GM12878 (cell line): ENCODE data around the gene AXDND1. TPM values are rescaled to one million over a fixed set of nuclear protein-coding genes. Genes with fewer than 3 reads are reported as not detected.

Experiments used
- ATAC-seq: fragments of 200-7000 bp; cut with Tn5 transposase; 3 replicates; pipeline ENCODE4 v1.9.1; 2020; ENCODE audit warnings: mild to moderate bottlenecking, moderate library complexity
- BruUV-seq: library from RNA; stranded (reverse); fragments of 400-500 nt; replicated peaks from 2 replicates; lab custom pipeline; 2021; lab: Mats Ljungman, UMichigan
- CTCF ChIA-PET: fragments of 300-600 bp; sonication (Branson Sonifier 250); formaldehyde crosslinking; extraction: SDS; loops from one replicate; lab custom pipeline; 2021; ENCODE audit warnings: inconsistent platforms; lab: Yijun Ruan, JAX
- POLR2A ChIA-PET: fragments of 350-600 bp; formaldehyde crosslinking; extraction: SDS; loops from one replicate; lab custom pipeline; 2021; ENCODE audit warnings: inconsistent platforms; lab: Charles Lee
- RAD21 ChIA-PET: fragments of 300-600 bp; sonication (Branson Sonifier 250); formaldehyde crosslinking; loops from one replicate; lab custom pipeline; 2023; ENCODE audit warnings: antibody characterized with exemption; ENCODE audit not compliant: unreplicated experiment; lab: Charles Lee
- SMC1A ChIA-PET: fragments of 300-600 bp; sonication (Branson Sonifier 250); formaldehyde crosslinking; loops from one replicate; lab custom pipeline; 2023; ENCODE audit not compliant: unreplicated experiment, uncharacterized antibody; lab: Charles Lee
- DNase-seq: peaks from one replicate; pipeline ENCODE4 v3.0.0-alpha.2; 2011; ENCODE audit warnings: low read depth, low spot score
- FAIRE-seq: peaks from 3 replicates; lab custom pipeline; 2011; peaks lifted over from hg19 to GRCh38; lab: Jason Lieb, UNC
- H2AFZ ChIP-seq: 2 replicates; pipeline ENCODE4 v1.6.0; 2011; ENCODE audit warnings: low read depth, low read length, control low read depth; ENCODE audit not compliant: control insufficient read depth
- H3K27ac ChIP-seq: 2 replicates; pipeline ENCODE4 v1.5.1; 2011; ENCODE audit warnings: control low read depth; ENCODE audit not compliant: control insufficient read depth, insufficient read depth
- H3K27me3 ChIP-seq, 2 experiments: replicated peaks in 1 of 2; 2 replicates each; pipeline versions ENCODE4 v1.6.0 to v1.6.1; 2011; ENCODE audit warnings: low read length in 1 of 2; ENCODE audit not compliant: control insufficient read depth in 2 of 2, insufficient read depth in 2 of 2
- H3K36me3 ChIP-seq, 2 experiments: 2 replicates each; pipeline ENCODE4 v1.5.1; 2011; ENCODE audit warnings: low read length in 1 of 2; ENCODE audit not compliant: control insufficient read depth in 2 of 2, insufficient read depth in 2 of 2
- H3K4me1 ChIP-seq: 2 replicates; pipeline ENCODE4 v1.6.1; 2011; ENCODE audit warnings: mild to moderate bottlenecking, low read length, moderate library complexity, mixed read lengths; ENCODE audit not compliant: control insufficient read depth, insufficient read depth
- H3K4me2 ChIP-seq: 2 replicates; pipeline ENCODE4 v1.6.0; 2011; ENCODE audit warnings: control low read depth; ENCODE audit not compliant: control insufficient read depth, insufficient read depth
- H3K4me3 ChIP-seq: fragments of 200-600 bp; sonication (generic); 2 replicates; pipeline ENCODE4 v1.5.1; 2016
- H3K79me2 ChIP-seq: 2 replicates; pipeline ENCODE4 v1.6.0; 2011; ENCODE audit warnings: low read length; ENCODE audit not compliant: control insufficient read depth, insufficient read depth
- H3K9ac ChIP-seq: 2 replicates; pipeline ENCODE4 v1.8.0; 2011; ENCODE audit warnings: low read length, control low read depth, mixed read lengths; ENCODE audit not compliant: control insufficient read depth, insufficient read depth
- H3K9me3 ChIP-seq: replicated peaks from 3 replicates; pipeline ENCODE4 v1.5.1; 2011; ENCODE audit warnings: mild to moderate bottlenecking, low read length; ENCODE audit not compliant: control insufficient read depth, insufficient read depth
- H4K20me1 ChIP-seq: 2 replicates; pipeline ENCODE4 v1.6.0; 2011; ENCODE audit not compliant: control insufficient read depth, insufficient read depth
- BRCA1 ChIP-seq: IDR thresholded peaks from 2 replicates; pipeline ENCODE4 v1.6.1; 2011; ENCODE audit warnings: low read depth, low read length, improper control_type of control experiment
- CBX3 ChIP-seq: fragments of 200-600 bp; sonication (generic); IDR thresholded peaks from 2 replicates; pipeline ENCODE4 v1.6.1; 2016; ENCODE audit warnings: low read depth, borderline replicate concordance
- CHD2 ChIP-seq: IDR thresholded peaks from 2 replicates; pipeline ENCODE4 v1.6.1; 2011; ENCODE audit warnings: low read depth, low read length, improper control_type of control experiment, borderline replicate concordance
- E2F8 ChIP-seq: fragments of 450-650 bp; IDR thresholded peaks from 2 replicates; pipeline ENCODE4 v1.6.1; 2018; ENCODE audit warnings: mild to moderate bottlenecking, low read depth, moderate library complexity; ENCODE audit not compliant: partially characterized antibody
- EGR1 ChIP-seq, 2 experiments: IDR thresholded peaks; 1 replicate in 1 of 2; 2 replicates in 1 of 2; pipeline ENCODE4 v1.6.1; 2011 to 2012; ENCODE audit warnings: low read depth in 2 of 2, low read length in 2 of 2, borderline replicate concordance in 1 of 2, mild to moderate bottlenecking in 1 of 2, moderate library complexity in 1 of 2
- EP300 ChIP-seq, 2 experiments: fragments of 150-350 bp in 1 of 2; IDR thresholded peaks; 2 replicates each; pipeline ENCODE4 v1.6.1; 2011 to 2012; ENCODE audit warnings: low read depth in 2 of 2, low read length in 2 of 2, borderline replicate concordance in 1 of 2, improper control_type of control experiment in 1 of 2, inconsistent platforms in 1 of 2; ENCODE audit not compliant: control insufficient read depth in 1 of 2
- HCFC1 ChIP-seq: fragments of 150-350 bp; IDR thresholded peaks from 2 replicates; pipeline ENCODE4 v1.6.1; 2014; ENCODE audit warnings: low read length
- HDGF ChIP-seq: fragments of 450-650 bp; IDR thresholded peaks from 2 replicates; pipeline ENCODE4 v1.6.1; 2016; ENCODE audit warnings: antibody characterized with exemption
- IRF5 ChIP-seq: fragments of 450-650 bp; IDR thresholded peaks from 2 replicates; pipeline ENCODE4 v1.6.1; 2017; ENCODE audit warnings: borderline replicate concordance
- NFYA ChIP-seq: IDR thresholded peaks from 2 replicates; pipeline ENCODE4 v1.6.1; 2011; ENCODE audit warnings: low read depth, mild to moderate bottlenecking, low read length, improper control_type of control experiment, borderline replicate concordance
- NFYB ChIP-seq: IDR thresholded peaks from 2 replicates; pipeline ENCODE4 v1.6.1; 2011; ENCODE audit warnings: low read depth, mild to moderate bottlenecking, low read length, improper control_type of control experiment, moderate library complexity; ENCODE audit not compliant: insufficient read depth
- NR2C1 ChIP-seq: fragments of 450-650 bp; IDR thresholded peaks from 2 replicates; pipeline ENCODE4 v1.6.1; 2017; ENCODE audit warnings: antibody characterized with exemption, mild to moderate bottlenecking, moderate library complexity
- PAX8 ChIP-seq: fragments of 450-650 bp; IDR thresholded peaks from 2 replicates; pipeline ENCODE4 v1.6.1; 2017; ENCODE audit warnings: mild to moderate bottlenecking, moderate library complexity
- PML ChIP-seq: IDR thresholded peaks from 2 replicates; pipeline ENCODE4 v1.6.1; 2012; ENCODE audit warnings: low read length, inconsistent platforms
- RBBP5 ChIP-seq: fragments of 200-600 bp; sonication (generic); conservative IDR thresholded peaks from 2 replicates; pipeline ENCODE4 v1.6.1; 2016
- RFX5 ChIP-seq: IDR thresholded peaks from 2 replicates; pipeline ENCODE4 v1.6.1; 2011; ENCODE audit warnings: low read depth, low read length, improper control_type of control experiment
- RUNX3 ChIP-seq: IDR thresholded peaks from 2 replicates; pipeline ENCODE4 v1.6.1; 2012; ENCODE audit warnings: low read length, inconsistent platforms
- SIX5 ChIP-seq: IDR thresholded peaks from 2 replicates; pipeline ENCODE4 v1.6.1; 2011; ENCODE audit warnings: mild to moderate bottlenecking, low read depth, low read length, moderate library complexity; ENCODE audit not compliant: severe bottlenecking
- STAT3 ChIP-seq: IDR thresholded peaks from 2 replicates; pipeline ENCODE4 v1.6.1; 2011; ENCODE audit warnings: low read depth, low read length, improper control_type of control experiment
- WGBS: methylation state at CpG from one replicate; pipeline ENCODE4 v1.1.6; 2016; ENCODE audit warnings: low lambda C conversion rate; ENCODE audit not compliant: insufficient replicate concordance, insufficient coverage; ENCODE audit errors: missing lambda C conversion rate; 5-methylcytosine and 5-hydroxymethylcytosine counted together
- in situ Hi-C: fragments of 300-500 bp; cut with MboI; formaldehyde crosslinking; loops from 9 replicates; pipeline ENCODE4 v1.14.3; 2018; ENCODE audit warnings: mixed read lengths
- intact Hi-C: fragments of 100-400 bp; cut with micrococcal nuclease; formaldehyde crosslinking; loops from one replicate; pipeline ENCODE4 v1.14.2; 2022; ENCODE audit not compliant: unreplicated experiment
- polyA plus RNA-seq, 11 experiments: library from polyadenylated mRNA; depleted of rRNA in 4 of 11; unstranded in 6 of 11; stranded (reverse) in 5 of 11; fragments of >200 nt; fragmentation: Nextera tagmentation in 4 of 11; fragmentation: Illumina TruSeq in 1 of 11; extraction: Ambion mirVana in 4 of 11; extraction: Trizol in 1 of 11; gene quantifications; 1 replicate in 1 of 11; 2 replicates in 10 of 11; pipeline versions ENCODE4 v1.2.1 to v1.2.3, GENCODE V29; 2011 to 2016; ENCODE audit warnings: inconsistent platforms in 2 of 11, missing spikeins in 2 of 11, low read depth in 1 of 11
- total RNA-seq, 4 experiments: library from RNA; depleted of rRNA in 3 of 4; stranded (reverse); fragments of >200 nt in 3 of 4; fragmentation: Illumina TruSeq in 1 of 4; extraction: Trizol in 1 of 4; gene quantifications; 2 replicates each; pipeline versions ENCODE4 v1.2.1 to v1.2.3, GENCODE V29; 2013 to 2021

Gene AXDND1
- total and polyA plus RNA-seq, 10 of the 15 experiments (the other 5 are each of a cell fraction or from before 2014, with no cell fraction given), result 0.12 to 0.84 (median 0.42) TPM

GRCh38 chr1:179575497-179576314, 209.9 kb downstream of the AXDND1 start, which contains the start of gene NPHS2:
TSS of gene NPHS2 (minus strand) at chr1:179575948. CDS start at chr1:179575864, 84 bp downstream.
- Histone ChIP-seq H2AFZ (no peak within 1 kb of the TSS), H3K4me3 (no peak within 1 kb of the TSS), H4K20me1 (no peaks in the 10 kb centered on the region), H3K27me3 (no peaks in the 10 kb centered on the region; a peak in 4 of 4 replicates), H3K4me2 (no peak within 1 kb of the TSS), H3K27ac (no peak within 1 kb of the TSS)
- intact Hi-C loops (no loop called here), in situ Hi-C loops (no loop called here)
- ATAC-seq, result no peak
- DNase-seq, result no peak
- WGBS, result 27% methylated on average over 41 of the region's 77 CpGs
- SMC1A ChIA-PET, result no interaction called here
- TF ChIP-seq PAX8 (no peak), PML (no peak), E2F8 (no peak), NFYA (no peak), EGR1 (IDR thresholded peaks at IDR 0.05; ENCODE audit: borderline replicate concordance in 1 of 2, low read depth in 2 of 2, low read length in 2 of 2) (no peak), NFYB (no peak), HCFC1 (no peak), RBBP5 (no peak), BRCA1 (no peak), CBX3 (no peak), RFX5 (no peak), HDGF (no peak), NR2C1 (no peak), RUNX3 (no peak), IRF5 (no peak), SIX5 (no peak), STAT3 (no peak), EP300 (IDR thresholded peaks at IDR 0.05; ENCODE audit: borderline replicate concordance in 1 of 2, control insufficient read depth in 1 of 2, low read depth in 2 of 2, low read length in 2 of 2) (no peak), CHD2 (no peak)
- TF ChIP-seq, all 136 proteins: peak for 0
- Histone ChIP-seq H3K9me3 (no peaks in the 10 kb centered on the region), H3K79me2 (no peaks in the 10 kb centered on the region), H3K4me1 (no peaks in the 10 kb centered on the region), H3K9ac (no peak within 1 kb of the TSS), H3K36me3 (no peaks in the 10 kb centered on the region)
- ChIA-PET CTCF (no interaction called here), RAD21 (no interaction called here), POLR2A (no interaction called here)
- BruUV-seq, result no TSS peak
- no peak for FAIRE-seq
